RWPE2 (cell line): ENCODE data around the gene RAP1B.

ENCODE experiments used
- ATAC-seq: fragments of 200-7000 bp; cut with Tn5 transposase; 3 replicates; pipeline ENCODE4 v1.9.1; 2021; ENCODE audit warnings: low read depth
- DNase-seq: peaks from one replicate; pipeline ENCODE4 v3.0.0-alpha.2; 2020; ENCODE audit warnings: low spot score
- H3K27ac ChIP-seq: fragments of 450-650 bp; 2 replicates; pipeline ENCODE4 v1.5.1; 2017; ENCODE audit warnings: mild to moderate bottlenecking; ENCODE audit not compliant: poor library complexity, severe bottlenecking
- H3K27me3 ChIP-seq: fragments of 250-450 bp; sonication (Bioruptor Pico); 2 replicates; pipeline ENCODE4 v1.5.1; 2021; ENCODE audit warnings: mild to moderate bottlenecking, moderate library complexity; ENCODE audit not compliant: insufficient read depth, poor library complexity, severe bottlenecking
- H3K36me3 ChIP-seq: fragments of 250-450 bp; sonication (Bioruptor Pico); 2 replicates; pipeline ENCODE4 v1.5.1; 2020; ENCODE audit warnings: low read depth, mild to moderate bottlenecking, moderate library complexity
- H3K4me1 ChIP-seq: fragments of 250-450 bp; sonication (Bioruptor Pico); 2 replicates; pipeline ENCODE4 v1.5.1; 2021; ENCODE audit warnings: mild to moderate bottlenecking, moderate library complexity; ENCODE audit not compliant: insufficient read depth, poor library complexity, severe bottlenecking
- H3K4me3 ChIP-seq: fragments of 250-450 bp; sonication (Bioruptor Pico); 2 replicates; pipeline ENCODE4 v1.5.1; 2021; ENCODE audit warnings: mild to moderate bottlenecking, moderate library complexity; ENCODE audit not compliant: severe bottlenecking
- H3K9me3 ChIP-seq: fragments of 250-450 bp; sonication (Bioruptor Pico); 2 replicates; pipeline ENCODE4 v1.5.1; 2021; ENCODE audit warnings: mild to moderate bottlenecking, moderate library complexity; ENCODE audit not compliant: severe bottlenecking
- TF ChIP-seq, protein P1 (sequence below): fragments of 450-650 bp; IDR thresholded peaks from one replicate; pipeline ENCODE4 v1.5.1; 2017; ENCODE audit warnings: mild to moderate bottlenecking, moderate library complexity; ENCODE audit not compliant: poor library complexity, severe bottlenecking

Gene RAP1B

DNA sequence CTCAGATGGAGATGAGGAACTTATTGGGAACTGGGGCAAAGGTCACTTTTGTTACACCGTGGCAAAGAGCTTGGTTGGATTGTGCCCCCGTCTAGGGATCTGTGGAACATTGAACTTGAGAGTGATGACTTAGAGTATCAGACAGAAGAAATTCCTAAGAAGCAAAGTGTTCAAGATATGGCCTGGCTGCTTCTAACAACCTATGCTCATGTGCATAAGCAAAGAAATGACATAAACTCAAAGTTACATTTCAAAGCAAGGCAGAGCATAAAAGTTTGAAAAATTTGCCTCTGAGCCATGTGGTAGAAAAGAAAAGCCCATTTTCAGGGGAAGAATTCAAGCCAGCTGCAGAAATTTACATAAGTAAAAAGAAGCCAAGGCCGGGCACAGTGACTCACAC is 21.5 kb upstream of the RAP1B start:
- no peak overlapping the region for H3K27ac ChIP-seq
- peaks cover 6% of the 10 kb centered on the region for H3K4me1 ChIP-seq
- ATAC-seq = no peak
- no peak for DNase-seq
- H3K36me3 ChIP-seq = no peaks in the 10 kb centered on the region
- peaks cover 11% of the 10 kb centered on the region for H3K9me3 ChIP-seq
- TF ChIP-seq, protein P1, sequence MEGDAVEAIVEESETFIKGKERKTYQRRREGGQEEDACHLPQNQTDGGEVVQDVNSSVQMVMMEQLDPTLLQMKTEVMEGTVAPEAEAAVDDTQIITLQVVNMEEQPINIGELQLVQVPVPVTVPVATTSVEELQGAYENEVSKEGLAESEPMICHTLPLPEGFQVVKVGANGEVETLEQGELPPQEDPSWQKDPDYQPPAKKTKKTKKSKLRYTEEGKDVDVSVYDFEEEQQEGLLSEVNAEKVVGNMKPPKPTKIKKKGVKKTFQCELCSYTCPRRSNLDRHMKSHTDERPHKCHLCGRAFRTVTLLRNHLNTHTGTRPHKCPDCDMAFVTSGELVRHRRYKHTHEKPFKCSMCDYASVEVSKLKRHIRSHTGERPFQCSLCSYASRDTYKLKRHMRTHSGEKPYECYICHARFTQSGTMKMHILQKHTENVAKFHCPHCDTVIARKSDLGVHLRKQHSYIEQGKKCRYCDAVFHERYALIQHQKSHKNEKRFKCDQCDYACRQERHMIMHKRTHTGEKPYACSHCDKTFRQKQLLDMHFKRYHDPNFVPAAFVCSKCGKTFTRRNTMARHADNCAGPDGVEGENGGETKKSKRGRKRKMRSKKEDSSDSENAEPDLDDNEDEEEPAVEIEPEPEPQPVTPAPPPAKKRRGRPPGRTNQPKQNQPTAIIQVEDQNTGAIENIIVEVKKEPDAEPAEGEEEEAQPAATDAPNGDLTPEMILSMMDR = no peak
- no peaks in the 10 kb centered on the region for H3K27me3 ChIP-seq
- no peak overlapping the region for H3K4me3 ChIP-seq

DNA sequence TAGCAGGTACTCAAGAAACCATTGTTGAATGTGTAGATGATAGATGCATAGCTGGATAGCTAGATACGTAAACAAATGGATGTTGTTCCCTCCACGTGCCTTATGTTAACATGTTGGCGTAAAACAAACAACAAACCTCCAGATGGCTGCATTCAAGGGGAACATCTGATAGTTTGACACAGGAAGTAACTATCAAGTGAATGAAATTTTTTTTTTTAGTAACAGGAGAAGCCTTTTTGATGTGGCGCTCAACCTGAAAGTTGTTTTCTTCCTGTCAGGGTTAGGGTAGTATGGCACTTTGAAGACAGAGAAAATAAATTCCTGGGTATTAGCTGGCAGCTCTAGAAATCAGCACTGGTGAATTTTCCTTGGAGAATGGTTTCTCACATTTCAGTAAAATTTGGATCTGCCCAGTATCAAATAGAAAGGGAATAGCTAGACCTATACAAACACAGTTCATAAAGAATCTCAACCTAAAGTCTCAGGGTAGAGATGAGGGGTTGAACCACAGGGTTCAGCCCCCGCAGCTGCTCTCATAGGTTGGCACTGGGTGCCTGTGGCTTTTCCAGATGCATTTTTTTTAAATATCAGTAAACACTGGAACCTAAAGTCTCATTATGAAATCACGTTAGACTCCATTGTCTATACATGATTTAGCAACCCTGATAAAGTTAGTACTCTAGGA is 18.8 kb upstream of the RAP1B start:
- Histone ChIP-seq H3K27ac (no peak overlapping the region), H3K4me1 (no peaks in the 10 kb centered on the region), H3K36me3 (no peaks in the 10 kb centered on the region), H3K27me3 (no peaks in the 10 kb centered on the region), H3K4me3 (no peak overlapping the region), H3K9me3 (peaks cover 11% of the 10 kb centered on the region)
- DNase-seq = no peak
- TF ChIP-seq, protein P1 = no peak
- ATAC-seq = no peak

DNA sequence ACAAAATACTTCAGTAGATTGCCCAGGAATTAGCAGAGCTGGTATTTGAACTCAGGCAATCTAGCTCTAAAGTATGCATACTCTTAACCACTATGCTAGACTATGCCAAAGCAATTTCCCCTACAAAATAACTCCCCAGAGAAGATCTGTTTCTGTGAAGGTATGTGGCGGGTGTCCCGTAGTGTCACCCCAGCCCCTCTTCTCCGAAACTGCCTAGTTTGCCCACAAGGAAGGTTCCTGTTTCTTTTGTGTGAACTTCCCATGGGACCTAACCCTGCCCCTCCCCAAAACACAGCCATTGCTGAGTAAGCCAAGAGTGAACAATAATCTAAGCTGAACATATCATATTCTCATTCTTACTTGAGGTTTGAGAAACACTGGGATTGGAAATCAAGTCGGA is 15.5 kb upstream of the RAP1B start:
- TF ChIP-seq, protein P1 = no peak
- no peaks in the 10 kb centered on the region for H3K4me1 ChIP-seq
- ATAC-seq (no peak), DNase-seq (no peak)
- H3K4me3 ChIP-seq = no peak overlapping the region
- no peaks in the 10 kb centered on the region for H3K27me3 ChIP-seq
- no peaks in the 10 kb centered on the region for H3K36me3 ChIP-seq
- peaks cover 4% of the 10 kb centered on the region for H3K9me3 ChIP-seq
- no peak overlapping the region for H3K27ac ChIP-seq

DNA sequence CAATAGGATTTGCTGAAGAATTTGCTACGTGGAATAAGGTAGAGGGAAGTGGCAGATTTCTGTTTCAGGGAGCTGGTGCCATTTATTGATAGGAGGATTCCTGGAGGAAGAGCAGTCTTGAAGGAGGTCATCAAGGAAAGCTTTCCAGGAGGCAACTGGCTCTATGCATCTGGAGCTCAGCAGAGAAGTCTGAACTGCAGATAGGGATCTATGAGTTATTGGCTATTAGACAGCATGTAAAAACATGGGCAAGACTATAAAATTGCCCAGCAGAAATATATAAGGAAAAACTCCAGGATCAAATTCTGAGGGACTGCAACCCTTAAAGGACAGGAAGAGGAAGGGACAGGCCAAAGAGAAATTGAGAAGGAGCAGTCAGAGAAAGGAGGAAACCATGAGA is 8.9 kb upstream of the RAP1B start:
- DNase-seq (no peak), ATAC-seq (no peak)
- Histone ChIP-seq H3K9me3 (no peaks in the 10 kb centered on the region), H3K4me1 (no peaks in the 10 kb centered on the region), H3K27me3 (no peaks in the 10 kb centered on the region), H3K4me3 (no peak overlapping the region), H3K36me3 (no peaks in the 10 kb centered on the region), H3K27ac (no peak overlapping the region)
- TF ChIP-seq, protein P1 = no peak

DNA sequence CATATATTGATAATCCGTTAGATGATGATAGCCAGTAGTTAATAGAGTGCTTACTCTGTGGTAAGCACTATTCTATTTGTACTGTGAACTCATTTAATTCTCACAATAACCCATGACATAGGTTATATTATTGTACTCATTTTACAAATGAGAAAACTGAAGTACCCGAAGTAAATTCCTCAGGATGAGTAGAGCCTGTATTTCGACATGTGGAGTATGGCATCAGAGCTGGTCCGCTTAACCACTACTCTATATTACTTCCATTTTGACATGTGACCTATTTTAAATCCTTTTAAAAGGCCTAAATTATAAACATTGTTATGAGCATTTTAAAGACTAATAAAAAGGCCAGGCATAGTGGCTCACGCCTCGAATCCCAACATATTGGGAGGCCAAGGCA is 8.0 kb upstream of the RAP1B start:
- no peaks in the 10 kb centered on the region for H3K4me1 ChIP-seq
- no peak for ATAC-seq
- H3K4me3 ChIP-seq = no peak overlapping the region
- H3K27me3 ChIP-seq = no peaks in the 10 kb centered on the region
- TF ChIP-seq, protein P1 = no peak
- H3K27ac ChIP-seq = no peak overlapping the region
- H3K36me3 ChIP-seq = no peaks in the 10 kb centered on the region
- no peaks in the 10 kb centered on the region for H3K9me3 ChIP-seq
- no peak for DNase-seq
